ENCODE measurements around the gene STRBP. TPM values are rescaled to one million over a fixed set of nuclear protein-coding genes. Genes with fewer than 3 reads are reported as not detected.

Gene STRBP
- total RNA-seq, 2 donors from 2014 or later, result 20.1 to 24.5 TPM

DNA sequence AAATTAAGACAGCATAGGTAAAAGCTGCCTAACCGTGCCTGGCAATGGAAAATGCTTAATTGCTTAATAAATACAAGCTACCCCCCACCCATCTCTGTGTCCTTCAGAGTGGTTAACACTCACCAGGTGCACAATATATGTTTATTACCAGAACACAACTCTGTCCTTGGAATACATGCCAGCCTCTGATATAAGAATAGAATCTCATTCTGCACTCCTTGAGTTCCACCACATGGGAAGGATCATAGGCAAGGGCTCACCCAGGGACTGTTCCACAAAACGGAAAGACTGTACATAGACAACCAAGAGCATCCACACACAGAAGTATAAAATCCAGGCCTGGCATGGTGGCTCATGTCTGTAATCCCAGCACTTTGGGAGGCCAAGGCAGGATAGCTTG, 91.4 kb downstream of the STRBP start:
- no peaks in the 10 kb centered on the region for H3K36me3 ChIP-seq
- H3K27me3 ChIP-seq (replicated peaks; ENCODE audit: insufficient read depth), result no peaks in the 10 kb centered on the region
- no peak overlapping the region for H3K4me3 ChIP-seq
- no peaks in the 10 kb centered on the region for H3K9me3 ChIP-seq
- DNase-seq (ENCODE audit: low spot score), result no peak
- no peak overlapping the region for H3K27ac ChIP-seq
- intact Hi-C loops (cut with DNase I), result no loop called here
- 98% methylated on average over 2 of the region's 2 CpGs for WGBS
- no peaks in the 10 kb centered on the region for H3K4me1 ChIP-seq (replicated peaks)
- no peak for TF ChIP-seq POLR2AphosphoS5 (IDR thresholded peaks at IDR 0.05)
- TF ChIP-seq POLR2A (IDR thresholded peaks at IDR 0.05), result no peak
- TF ChIP-seq CTCF (IDR thresholded peaks at IDR 0.05), result no peak

- Histone ChIP-seq H3K27ac (no peak overlapping the region), H3K27me3 (replicated peaks; ENCODE audit: insufficient read depth) (no peaks in the 10 kb centered on the region), H3K4me1 (replicated peaks) (no peaks in the 10 kb centered on the region), H3K36me3 (no peaks in the 10 kb centered on the region), H3K4me3 (no peak overlapping the region), H3K9me3 (no peaks in the 10 kb centered on the region)
- no peak for TF ChIP-seq POLR2A (IDR thresholded peaks at IDR 0.05)
- no peak for DNase-seq (ENCODE audit: low spot score)
- intact Hi-C loops (cut with DNase I), result no loop called here
- WGBS, result 66% methylated on average over 4 of the region's 4 CpGs
These were observed 92.3 kb downstream of the STRBP start for GRCh38 chr9:123175854-123176629.

DNA sequence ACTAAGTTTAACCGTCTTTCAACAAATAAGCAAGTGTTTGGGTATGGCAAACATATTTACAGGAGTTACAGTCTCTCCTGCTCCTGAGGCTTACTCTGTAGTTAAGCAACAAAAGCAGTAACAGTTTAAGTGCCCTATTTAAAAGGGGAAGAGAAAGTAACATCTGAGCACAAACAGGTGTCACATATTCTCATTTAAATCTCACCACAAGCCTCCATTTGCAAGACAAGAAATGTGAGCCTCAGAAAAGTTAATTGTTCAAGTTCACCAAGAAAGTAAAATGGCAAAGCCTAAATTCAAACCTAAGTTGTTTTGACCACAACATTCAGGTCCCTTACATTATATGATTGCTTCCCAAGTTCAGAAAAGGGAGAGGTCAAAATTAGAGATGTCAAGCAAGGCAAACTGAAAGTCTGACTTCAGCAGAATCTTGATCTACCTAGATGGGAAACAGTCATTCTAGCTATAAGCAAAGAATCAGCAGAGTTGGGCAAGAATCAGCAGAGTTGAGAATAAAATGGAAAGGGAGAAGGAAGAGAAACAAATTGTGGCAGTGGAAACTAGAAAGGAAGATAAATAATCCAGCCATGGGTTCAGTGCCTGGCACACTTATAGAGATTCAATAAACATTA, 93.4 kb downstream of the STRBP start:
- H3K9me3 ChIP-seq, result no peaks in the 10 kb centered on the region
- no peak for DNase-seq (ENCODE audit: low spot score)
- intact Hi-C loops (cut with DNase I), result no loop called here
- no peaks in the 10 kb centered on the region for H3K36me3 ChIP-seq
- no peak overlapping the region for H3K4me3 ChIP-seq
- no peak overlapping the region for H3K27ac ChIP-seq
- H3K4me1 ChIP-seq (replicated peaks), result no peaks in the 10 kb centered on the region
- H3K27me3 ChIP-seq (replicated peaks; ENCODE audit: insufficient read depth), result no peaks in the 10 kb centered on the region
- WGBS, result 77% methylated on average over 1 of the region's 1 CpG
- no peak for TF ChIP-seq CTCF (IDR thresholded peaks at IDR 0.05)
- no peak for TF ChIP-seq POLR2A (IDR thresholded peaks at IDR 0.05)
- no peak for TF ChIP-seq POLR2AphosphoS5 (IDR thresholded peaks at IDR 0.05)

DNA sequence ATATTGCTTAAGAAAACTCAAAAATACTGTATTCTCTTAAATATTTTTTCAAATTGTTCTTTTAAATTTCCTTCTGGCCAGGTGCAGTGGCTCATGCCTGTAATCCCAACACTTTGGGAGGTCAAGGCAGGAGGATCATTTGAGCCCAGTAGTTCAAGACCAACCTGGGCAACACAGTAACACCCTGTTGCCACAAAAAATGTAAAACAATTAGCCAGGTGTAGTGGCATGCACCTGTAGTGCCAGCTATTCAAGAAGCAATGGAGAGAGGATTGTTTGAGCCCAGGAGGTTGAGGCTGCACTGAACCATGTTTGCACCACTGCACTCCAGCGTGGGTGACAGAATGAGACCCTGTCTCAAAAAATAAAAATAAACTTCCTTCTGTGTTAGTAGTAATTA, 94.3 kb downstream of the STRBP start:
- Histone ChIP-seq H3K27me3 (replicated peaks; ENCODE audit: insufficient read depth) (no peaks in the 10 kb centered on the region), H3K9me3 (no peaks in the 10 kb centered on the region), H3K36me3 (no peaks in the 10 kb centered on the region), H3K27ac (no peak overlapping the region), H3K4me1 (replicated peaks) (no peaks in the 10 kb centered on the region), H3K4me3 (no peak overlapping the region)
- no peak for TF ChIP-seq POLR2A (IDR thresholded peaks at IDR 0.05)
- TF ChIP-seq CTCF (IDR thresholded peaks at IDR 0.05), result no peak
- no peak for TF ChIP-seq POLR2AphosphoS5 (IDR thresholded peaks at IDR 0.05)
- 96% methylated on average over 1 of the region's 1 CpG for WGBS
- no peak for DNase-seq (ENCODE audit: low spot score)
- intact Hi-C loops (cut with DNase I), result no loop called here

DNA sequence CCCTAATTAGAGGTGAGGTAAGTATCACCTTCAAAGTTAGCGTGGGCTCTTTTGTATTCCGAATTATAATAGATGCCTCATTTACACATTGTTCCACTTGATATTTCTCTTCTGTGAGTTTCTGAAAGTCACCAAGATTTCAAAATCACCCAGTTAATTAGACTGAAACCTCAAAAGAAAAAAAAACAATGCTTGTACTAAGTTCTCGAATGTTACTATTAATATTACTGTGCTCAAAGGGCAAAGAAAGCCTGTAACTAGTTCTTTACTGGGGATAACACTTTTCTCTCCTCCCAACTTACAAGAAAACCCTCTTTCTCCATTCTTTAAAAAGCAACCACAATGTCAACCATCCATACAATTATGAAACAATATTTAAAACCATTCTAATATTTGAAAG, 98.5 kb downstream of the STRBP start:
- WGBS, result 80% methylated on average over 3 of the region's 3 CpGs
- intact Hi-C loops (cut with DNase I), result no loop called here
- H3K27ac ChIP-seq, result no peak overlapping the region

More for the DNA sequence above, 98.5 kb downstream of the STRBP start:
- no peaks in the 10 kb centered on the region for H3K27me3 ChIP-seq (replicated peaks; ENCODE audit: insufficient read depth)
- no peaks in the 10 kb centered on the region for H3K36me3 ChIP-seq
- H3K4me1 ChIP-seq (replicated peaks), result no peaks in the 10 kb centered on the region
- H3K4me3 ChIP-seq, result no peak overlapping the region
- no peak for DNase-seq (ENCODE audit: low spot score)
- TF ChIP-seq POLR2AphosphoS5 (IDR thresholded peaks at IDR 0.05) (no peak), POLR2A (IDR thresholded peaks at IDR 0.05) (no peak), CTCF (IDR thresholded peaks at IDR 0.05) (no peak)
- H3K9me3 ChIP-seq, result no peaks in the 10 kb centered on the region

All from prostate gland (tissue), 2 donors.